K562 (cell line): ENCODE measurements around the gene PDE4D. TPM values are rescaled to one million over a fixed set of nuclear protein-coding genes. Genes with fewer than 3 reads are reported as not detected.

Experiments
- ATAC-seq: fragments of 200-7000 bp; cut with Tn5 transposase; 3 replicates; pipeline ENCODE4 v1.9.1; 2020; ENCODE audit warnings: moderate library complexity
- BruUV-seq: library from RNA; stranded (reverse); fragments of 400-500 nt; replicated peaks from 2 replicates; lab custom pipeline; 2021; lab: Mats Ljungman, UMichigan
- CTCF ChIA-PET: fragments of 300-600 bp; formaldehyde crosslinking; extraction: SDS; loops from one replicate; lab custom pipeline; 2021; ENCODE audit warnings: low intra/inter-chr PET ratio; lab: Yijun Ruan, JAX
- POLR2A ChIA-PET: fragments of 300-600, 350-650 bp; sonication (Branson Sonifier 250); formaldehyde crosslinking; extraction: SDS; loops from one replicate; lab custom pipeline; 2021; ENCODE audit warnings: antibody characterized with exemption, inconsistent platforms; lab: Yijun Ruan, JAX
- DNase-seq, 4 experiments: peaks; one replicate each; pipeline versions ENCODE4 v3.0.0 to v3.0.0-alpha.2; 2011 to 2018; ENCODE audit warnings: low spot score in 3 of 4, mixed read lengths in 3 of 4; ENCODE audit errors: extremely low read depth in 1 of 4
- FAIRE-seq: peaks from 2 replicates; lab custom pipeline; 2011; peaks lifted over from hg19 to GRCh38; lab: Jason Lieb, UNC
- H2AFZ ChIP-seq: 2 replicates; pipeline ENCODE4 v1.6.0; 2011; ENCODE audit warnings: low read depth, low read length, control low read depth, inconsistent platforms
- H3K27ac ChIP-seq: fragments of 200-600 bp; 3 replicates; pipeline ENCODE4 v1.8.0; 2011; ENCODE audit warnings: low read depth, mild to moderate bottlenecking, control low read depth, inconsistent platforms, low read length, moderate library complexity, mixed read lengths; ENCODE audit errors: extremely low read depth
- H3K27me3 ChIP-seq, 2 experiments: fragments of 300-600 bp in 1 of 2; 2 replicates in 1 of 2; 3 replicates in 1 of 2; pipeline versions ENCODE4 v1.6.0 to v1.8.0; 2011; ENCODE audit warnings: inconsistent platforms in 2 of 2, low read length in 2 of 2, mild to moderate bottlenecking in 1 of 2, mixed read lengths in 1 of 2, moderate library complexity in 1 of 2; ENCODE audit not compliant: control insufficient read depth in 2 of 2, insufficient read depth in 2 of 2
- H3K36me3 ChIP-seq: fragments of 300-600 bp; 3 replicates; pipeline ENCODE4 v1.8.0; 2011; ENCODE audit warnings: mild to moderate bottlenecking, low read length, inconsistent platforms; ENCODE audit not compliant: control insufficient read depth, insufficient read depth
- H3K4me1 ChIP-seq, 2 experiments: fragments of 200-600 bp in 1 of 2; replicated peaks in 1 of 2; 2 replicates in 1 of 2; 3 replicates in 1 of 2; pipeline versions ENCODE4 v1.5.1 to v1.8.0; 2011; ENCODE audit warnings: inconsistent platforms in 2 of 2, low read length in 2 of 2, mild to moderate bottlenecking in 1 of 2, mixed read lengths in 1 of 2, moderate library complexity in 1 of 2; ENCODE audit not compliant: control insufficient read depth in 2 of 2, insufficient read depth in 2 of 2
- H3K4me2 ChIP-seq: 2 replicates; pipeline ENCODE4 v1.6.1; 2011; ENCODE audit warnings: low read length, control low read depth, inconsistent platforms, mixed read lengths; ENCODE audit not compliant: insufficient read depth
- H3K4me3 ChIP-seq: fragments of 200-600 bp; sonication (generic), shearing (Covaris generic); 2 replicates; pipeline ENCODE4 v1.5.1; 2016; ENCODE audit warnings: control low read depth, inconsistent platforms
- H3K79me2 ChIP-seq: fragments of 200-600 bp; 3 replicates; pipeline ENCODE4 v1.8.0; 2011; ENCODE audit warnings: low read length, inconsistent platforms; ENCODE audit not compliant: control insufficient read depth, insufficient read depth
- H3K9ac ChIP-seq, 2 experiments: 2 replicates each; pipeline versions ENCODE4 v1.6.0 to v1.6.1; 2011; ENCODE audit warnings: low read depth in 2 of 2, low read length in 2 of 2, control low read depth in 1 of 2, inconsistent platforms in 1 of 2, mild to moderate bottlenecking in 1 of 2, mixed read lengths in 1 of 2; ENCODE audit not compliant: insufficient read depth in 1 of 2
- H3K9me1 ChIP-seq: one replicate; pipeline ENCODE4 v1.6.0; 2011; ENCODE audit warnings: inconsistent platforms, mild to moderate bottlenecking, low read length, moderate library complexity; ENCODE audit not compliant: control insufficient read depth, insufficient read depth
- H3K9me3 ChIP-seq: replicated peaks from 2 replicates; pipeline ENCODE4 v1.5.1; 2011; ENCODE audit warnings: low read depth, low read length, inconsistent platforms; ENCODE audit not compliant: control insufficient read depth, insufficient read depth
- H4K20me1 ChIP-seq: replicated peaks from 2 replicates; pipeline ENCODE4 v1.6.1; 2011; ENCODE audit warnings: low read length, inconsistent platforms, mixed read lengths; ENCODE audit not compliant: control insufficient read depth, insufficient read depth
- CREM ChIP-seq: IDR thresholded peaks from 2 replicates; pipeline ENCODE4 v1.6.1; 2014; ENCODE audit warnings: antibody characterized with exemption, low read depth
- DNMT1 ChIP-seq: fragments of 450-650 bp; IDR thresholded peaks from 2 replicates; pipeline ENCODE4 v1.6.1; 2016; ENCODE audit warnings: antibody characterized with exemption, mild to moderate bottlenecking
- EP400 ChIP-seq: fragments of 450-650 bp; IDR thresholded peaks from 2 replicates; pipeline ENCODE4 v1.6.1; 2017; ENCODE audit warnings: antibody characterized with exemption, mild to moderate bottlenecking, moderate library complexity
- EZH2 ChIP-seq: IDR thresholded peaks from 2 replicates; pipeline ENCODE4 v1.6.1; 2012; ENCODE audit warnings: low read depth, mild to moderate bottlenecking, inconsistent platforms, low read length, borderline replicate concordance
- GABPB1 ChIP-seq: sonication (generic); formaldehyde crosslinking; IDR thresholded peaks from 2 replicates; pipeline ENCODE4 v1.8.0; 2022; ENCODE audit warnings: mild to moderate bottlenecking, missing genetic modification reagents
- HSF4 ChIP-seq: fragments of 250-450 bp; sonication (Bioruptor Pico); IDR thresholded peaks from 2 replicates; pipeline ENCODE4 v2.1.2; 2022; ENCODE audit warnings: mild to moderate bottlenecking, moderate library complexity, borderline replicate concordance
- MAFK ChIP-seq: IDR thresholded peaks from 2 replicates; pipeline ENCODE4 v1.6.1; 2011; ENCODE audit warnings: low read length, improper control_type of control experiment
- POLR2AphosphoS5 ChIP-seq: IDR thresholded peaks from 2 replicates; pipeline ENCODE4 v1.6.1; 2011; ENCODE audit warnings: mild to moderate bottlenecking, low read depth, low read length, moderate library complexity; ENCODE audit not compliant: control insufficient read depth, insufficient read depth
- RAD51 ChIP-seq: fragments of 450-650 bp; IDR thresholded peaks from 2 replicates; pipeline ENCODE4 v1.7.1; 2016; ENCODE audit warnings: low read depth, mild to moderate bottlenecking, borderline replicate concordance
- RHOXF2B ChIP-seq: fragments of 250-450 bp; sonication (Bioruptor Pico); conservative IDR thresholded peaks from 2 replicates; pipeline ENCODE4 v1.5.1; 2021
- SMARCE1 ChIP-seq: fragments of 450-650 bp; IDR thresholded peaks from 2 replicates; pipeline ENCODE4 v1.7.1; 2016; ENCODE audit warnings: mild to moderate bottlenecking
- ZKSCAN8 ChIP-seq: fragments of 200-800 bp; sonication (Bioruptor generic); IDR thresholded peaks from 2 replicates; pipeline ENCODE4 v1.6.1; 2016; ENCODE audit warnings: missing genetic modification characterization, missing compliant biosample characterization
- ZNF134 ChIP-seq: fragments of 250-450 bp; sonication (Bioruptor Pico); conservative IDR thresholded peaks from 2 replicates; pipeline ENCODE4 v1.4.0; 2020
- ZNF311 ChIP-seq: fragments of 250-450 bp; sonication (Bioruptor Pico); IDR thresholded peaks from 2 replicates; pipeline ENCODE4 v1.4.0; 2020; ENCODE audit warnings: mild to moderate bottlenecking, moderate library complexity
- ZNF507 ChIP-seq: conservative IDR thresholded peaks from 2 replicates; pipeline ENCODE4 v1.6.1; 2017; ENCODE audit warnings: missing genetic modification characterization, missing compliant biosample characterization
- ZNF780A ChIP-seq: fragments of 250-450 bp; sonication (Bioruptor Pico); IDR thresholded peaks from 2 replicates; pipeline ENCODE4 v1.5.0; 2021; ENCODE audit warnings: mild to moderate bottlenecking
- ZSCAN32 ChIP-seq: fragments of 450-650 bp; formaldehyde crosslinking; IDR thresholded peaks from 2 replicates; pipeline ENCODE4 v1.4.0; 2020; ENCODE audit warnings: mild to moderate bottlenecking, moderate library complexity
- in situ Hi-C: fragments of 300-500 bp; cut with MboI; formaldehyde crosslinking; loops from 4 replicates; pipeline ENCODE4 v1.15.0; 2018; ENCODE audit warnings: inconsistent platforms, mixed read lengths
- intact Hi-C: fragments of 100-400 bp; cut with micrococcal nuclease; formaldehyde crosslinking; loops from 2 replicates; pipeline ENCODE4 v1.14.2; 2022
- polyA plus RNA-seq, 8 experiments: library from polyadenylated mRNA; depleted of rRNA in 4 of 8; stranded (reverse) in 5 of 8; unstranded in 3 of 8; fragments of >200 nt; fragmentation: Nextera tagmentation in 2 of 8; fragmentation: Illumina TruSeq in 1 of 8; extraction: Ambion mirVana in 2 of 8; extraction: Trizol in 1 of 8; gene quantifications; 2 replicates each; pipeline versions ENCODE4 v1.2.1 to v1.2.3, GENCODE V29; 2011 to 2014; ENCODE audit warnings: inconsistent platforms in 1 of 8, missing spikeins in 1 of 8
- total RNA-seq, 7 experiments: library from RNA; depleted of rRNA in 6 of 7; stranded (reverse); fragments of >200 nt in 6 of 7; fragmentation: Illumina TruSeq in 2 of 7; extraction: Trizol in 2 of 7; gene quantifications; 2 replicates each; pipeline versions ENCODE4 v1.2.1 to v1.2.3, GENCODE V29; 2011 to 2021; ENCODE audit warnings: low replicate concordance in 1 of 7
- TF ChIP-seq, protein P1 (sequence below), 2 experiments: fragments of 200-800 bp in 1 of 2; sonication (Bioruptor generic) in 1 of 2; sonication (generic) in 1 of 2; formaldehyde crosslinking in 1 of 2; IDR thresholded peaks in 1 of 2; conservative IDR thresholded peaks in 1 of 2; 2 replicates each; pipeline versions ENCODE4 v1.5.0 to v1.6.1; 2016 to 2020; ENCODE audit warnings: missing compliant biosample characterization in 1 of 2, missing genetic modification characterization in 1 of 2, missing genetic modification reagents in 1 of 2
- TF ChIP-seq, protein P2 (sequence below): sonication (generic); formaldehyde crosslinking; IDR thresholded peaks from 2 replicates; pipeline ENCODE4 v1.5.0; 2020; ENCODE audit warnings: missing genetic modification reagents

Gene PDE4D
- total and polyA plus RNA-seq, 9 of the 15 experiments (the other 6 are each of a cell fraction or from before 2014, with no cell fraction given) = 0.04 to 0.46 (median 0.13) TPM

DNA sequence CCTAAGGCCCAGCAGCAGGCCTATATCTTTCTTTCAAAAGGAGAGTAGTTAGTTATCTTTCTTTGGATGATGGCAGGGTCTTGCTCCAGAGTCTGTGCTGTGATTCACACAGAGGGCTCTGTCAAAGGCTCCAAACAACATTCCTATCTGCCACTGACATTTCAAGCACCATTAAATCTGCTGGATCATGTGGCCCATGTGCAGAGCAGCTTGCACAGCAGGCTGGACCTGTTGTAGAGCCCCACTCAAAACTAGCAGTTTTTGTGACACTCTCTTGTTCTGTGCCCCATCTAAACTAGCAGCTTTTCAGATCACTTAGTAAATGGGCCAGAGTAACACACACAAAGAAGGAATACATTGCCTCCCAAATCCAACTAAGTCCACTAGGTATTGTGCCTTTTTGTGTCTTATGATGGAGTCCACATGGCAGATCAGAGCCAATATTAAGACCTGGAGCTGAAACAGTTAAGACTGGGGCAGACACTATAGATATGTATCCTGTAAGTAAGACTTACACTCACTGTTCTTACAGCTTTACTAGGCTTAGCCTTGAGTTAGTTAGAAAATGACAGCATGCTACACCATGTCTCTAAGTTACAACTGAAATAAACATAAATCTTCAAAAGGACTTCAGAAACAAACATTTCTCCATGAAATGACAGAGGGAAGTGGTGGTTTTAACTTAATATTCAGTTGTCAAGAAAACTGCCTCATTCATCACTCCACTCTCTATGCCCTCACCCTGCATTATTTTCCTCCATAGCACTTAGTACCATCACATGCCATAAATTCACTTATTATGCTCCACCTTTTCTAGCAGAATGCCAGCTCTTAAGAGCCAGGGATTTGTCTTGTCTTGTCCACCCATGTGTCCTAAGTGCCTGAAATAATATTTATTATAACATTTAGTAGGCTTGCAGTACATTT lies 909.7 kb downstream of the PDE4D start:
- H3K4me2 ChIP-seq = no peak overlapping the region
- no TSS peak for BruUV-seq
- POLR2A ChIA-PET = no interaction called here
- FAIRE-seq (no peak), DNase-seq (no peak), ATAC-seq (no peak)
- H4K20me1 ChIP-seq = no peaks in the 10 kb centered on the region
- no peaks in the 10 kb centered on the region for H3K4me1 ChIP-seq
- no peaks in the 10 kb centered on the region for H3K9me3 ChIP-seq
- intact Hi-C loops = no loop called here
- no peaks in the 10 kb centered on the region for H3K27me3 ChIP-seq
- H2AFZ ChIP-seq = no peak overlapping the region
- no peaks in the 10 kb centered on the region for H3K79me2 ChIP-seq
- H3K27ac ChIP-seq = no peak overlapping the region
- CTCF ChIA-PET = no interaction called here
- H3K9me1 ChIP-seq = no peaks in the 10 kb centered on the region
- no peak overlapping the region for H3K4me3 ChIP-seq
- in situ Hi-C loops = no loop called here
- H3K36me3 ChIP-seq = no peaks in the 10 kb centered on the region
- H3K9ac ChIP-seq = no peak overlapping the region
- TF ChIP-seq SMARCE1 (no peak), EZH2 (no peak), ZNF311 (CRISPR knock-in tag) (no peak), POLR2AphosphoS5 (no peak), ZNF134 (CRISPR knock-in tag) (no peak), GABPB1 (CRISPR knock-in tag) (no peak), EP400 (no peak), CREM (no peak), RHOXF2B (CRISPR knock-in tag) (no peak), HSF4 (CRISPR knock-in tag) (no peak), ZNF780A (CRISPR knock-in tag) (no peak), RAD51 (no peak), ZKSCAN8 (CRISPR knock-in tag) (no peak), ZSCAN32 (no peak), DNMT1 (no peak), MAFK (no peak), ZNF507 (no peak)
- TF ChIP-seq, protein P1, sequence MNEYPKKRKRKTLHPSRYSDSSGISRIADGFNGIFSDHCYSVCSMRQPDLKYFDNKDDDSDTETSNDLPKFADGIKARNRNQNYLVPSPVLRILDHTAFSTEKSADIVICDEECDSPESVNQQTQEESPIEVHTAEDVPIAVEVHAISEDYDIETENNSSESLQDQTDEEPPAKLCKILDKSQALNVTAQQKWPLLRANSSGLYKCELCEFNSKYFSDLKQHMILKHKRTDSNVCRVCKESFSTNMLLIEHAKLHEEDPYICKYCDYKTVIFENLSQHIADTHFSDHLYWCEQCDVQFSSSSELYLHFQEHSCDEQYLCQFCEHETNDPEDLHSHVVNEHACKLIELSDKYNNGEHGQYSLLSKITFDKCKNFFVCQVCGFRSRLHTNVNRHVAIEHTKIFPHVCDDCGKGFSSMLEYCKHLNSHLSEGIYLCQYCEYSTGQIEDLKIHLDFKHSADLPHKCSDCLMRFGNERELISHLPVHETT (CRISPR knock-in tag; conservative IDR thresholded peaks at IDR 0.05 in 1 of 2, IDR thresholded peaks at IDR 0.05 in 1 of 2) = no peak
- TF ChIP-seq, protein P2, sequence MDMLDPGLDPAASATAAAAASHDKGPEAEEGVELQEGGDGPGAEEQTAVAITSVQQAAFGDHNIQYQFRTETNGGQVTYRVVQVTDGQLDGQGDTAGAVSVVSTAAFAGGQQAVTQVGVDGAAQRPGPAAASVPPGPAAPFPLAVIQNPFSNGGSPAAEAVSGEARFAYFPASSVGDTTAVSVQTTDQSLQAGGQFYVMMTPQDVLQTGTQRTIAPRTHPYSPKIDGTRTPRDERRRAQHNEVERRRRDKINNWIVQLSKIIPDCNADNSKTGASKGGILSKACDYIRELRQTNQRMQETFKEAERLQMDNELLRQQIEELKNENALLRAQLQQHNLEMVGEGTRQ (CRISPR knock-in tag) = no peak
